ENCODE data around the gene OXSR1.

- TF ChIP-seq ZNF274 (IDR thresholded peaks at IDR 0.05; ENCODE audit: low read depth, low read length): no peak
- no peak for TF ChIP-seq YY1 (IDR thresholded peaks at IDR 0.05; ENCODE audit: insufficient read depth, insufficient read length)
- TF ChIP-seq SUZ12 (IDR thresholded peaks at IDR 0.05; ENCODE audit: extremely low read depth, insufficient read depth, insufficient read length): no peak
Observed at GRCh38 chr3:38164643-38164951, 740 bp upstream of the OXSR1 start.

Data from NT2/D1 (cell line).